Astrocyte (in vitro differentiated cells and primary cell): Measurements from ENCODE around the gene MAFF.

ENCODE experiments used
- CTCF ChIP-seq: IDR thresholded peaks from 2 replicates; pipeline ENCODE4 v1.5.1; 2011; ENCODE audit warnings: low read depth, mild to moderate bottlenecking, inconsistent platforms, low read length, moderate library complexity; ENCODE audit not compliant: insufficient read depth
- EZH2 ChIP-seq: IDR thresholded peaks from 2 replicates; pipeline ENCODE4 v1.6.1; 2012; ENCODE audit warnings: mild to moderate bottlenecking, low read length, inconsistent platforms; ENCODE audit not compliant: insufficient read depth

- TF ChIP-seq CTCF (no peak), EZH2 (no peak)
Measured at GRCh38 chr22:38246046-38246658, 44.4 kb downstream of the MAFF start.
